ENCODE measurements around the gene TRNAU1AP.

TRNAU1AP gene

GRCh38 chr1:28578696-28579218, 25.9 kb downstream of the TRNAU1AP start:
- no peak overlapping the region for H4K8ac ChIP-seq (ENCODE audit: low read depth, low read length)
- no peak overlapping the region for H2BK15ac ChIP-seq (replicated peaks; ENCODE audit: low read depth)
- H2BK5ac ChIP-seq (ENCODE audit: low read length) = no peak overlapping the region
- no peak overlapping the region for H2BK120ac ChIP-seq (ENCODE audit: low read depth, low read length)
- peaks cover 24% of the 10 kb centered on the region for H3K79me2 ChIP-seq (ENCODE audit: control insufficient read depth, insufficient read depth, low read length)
- peaks cover 15% of the 10 kb centered on the region for H3K36me3 ChIP-seq (ENCODE audit: control insufficient read depth, insufficient read depth, low read length)
- no peak overlapping the region for H4K5ac ChIP-seq (ENCODE audit: low read length)
- no peak overlapping the region for H3K9ac ChIP-seq (ENCODE audit: low read length)
- no peak overlapping the region for H2AK5ac ChIP-seq (ENCODE audit: low read length)
- H3K4me1 ChIP-seq (ENCODE audit: control insufficient read depth, low read depth, low read length) = no peaks in the 10 kb centered on the region
- peaks cover 4% of the 10 kb centered on the region for H3K79me1 ChIP-seq (ENCODE audit: low read length)
- H3K4me3 ChIP-seq (ENCODE audit: low read length) = no peak overlapping the region
- H3K27me3 ChIP-seq (ENCODE audit: insufficient read depth, low read length, poor library complexity) = no peaks in the 10 kb centered on the region
- H3K27ac ChIP-seq (ENCODE audit: low read depth, low read length) = no peak overlapping the region
- no peak overlapping the region for H3K4me2 ChIP-seq (ENCODE audit: low read length)
- H3K23ac ChIP-seq (ENCODE audit: low read length) = no peak overlapping the region
- no peak overlapping the region for H3K18ac ChIP-seq (ENCODE audit: low read length)
- DNase-seq = no peak
- no peak overlapping the region for H3K4ac ChIP-seq (ENCODE audit: low read depth, low read length)
- no CpG with 5 or more reads among the region's 6 CpGs for WGBS (ENCODE audit: extremely low coverage, insufficient coverage, low lambda C conversion rate)
- H3K56ac ChIP-seq (ENCODE audit: low read length) = no peak overlapping the region

DNA sequence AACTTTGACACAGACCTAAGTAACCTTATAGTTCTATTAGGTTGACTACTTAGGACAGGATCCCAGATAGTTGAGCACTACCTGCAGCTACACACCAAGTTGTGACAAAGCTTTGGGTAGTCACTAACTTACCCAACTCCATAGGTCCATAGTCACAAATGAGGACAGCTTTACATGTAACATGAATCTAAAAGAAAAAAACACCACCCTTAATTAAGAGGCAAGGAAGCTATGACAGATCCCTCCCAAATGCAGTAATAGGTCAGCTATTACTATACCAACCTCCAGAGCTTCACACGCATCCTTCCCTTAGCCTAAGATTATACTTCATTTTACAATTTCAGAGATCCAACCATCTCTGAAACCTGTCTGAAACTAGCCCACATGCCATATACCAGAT, 26.5 kb downstream of the TRNAU1AP start:
- Histone ChIP-seq H3K79me2 (ENCODE audit: control insufficient read depth, insufficient read depth, low read length) (peaks cover 24% of the 10 kb centered on the region), H3K36me3 (ENCODE audit: control insufficient read depth, insufficient read depth, low read length) (peaks cover 15% of the 10 kb centered on the region), H3K4ac (ENCODE audit: low read depth, low read length) (no peak overlapping the region), H3K27me3 (ENCODE audit: insufficient read depth, low read length, poor library complexity) (no peaks in the 10 kb centered on the region), H3K9ac (ENCODE audit: low read length) (peak overlapping the region; percentile 99), H2BK5ac (ENCODE audit: low read length) (no peak overlapping the region), H3K27ac (ENCODE audit: low read depth, low read length) (no peak overlapping the region), H4K8ac (ENCODE audit: low read depth, low read length) (no peak overlapping the region), H2BK120ac (ENCODE audit: low read depth, low read length) (no peak overlapping the region), H3K79me1 (ENCODE audit: low read length) (peaks cover 4% of the 10 kb centered on the region), H3K56ac (ENCODE audit: low read length) (peak overlapping the region; percentile 59), H2BK15ac (replicated peaks; ENCODE audit: low read depth) (no peak overlapping the region), H3K23ac (ENCODE audit: low read length) (no peak overlapping the region), H2AK5ac (ENCODE audit: low read length) (no peak overlapping the region), H3K4me3 (ENCODE audit: low read length) (peak overlapping the region; percentile 37), H4K5ac (ENCODE audit: low read length) (no peak overlapping the region), H3K4me2 (ENCODE audit: low read length) (peak overlapping the region; percentile 65), H3K4me1 (ENCODE audit: control insufficient read depth, low read depth, low read length) (no peaks in the 10 kb centered on the region), H3K18ac (ENCODE audit: low read length) (no peak overlapping the region)
- no CpG with 5 or more reads among the region's 1 CpG for WGBS (ENCODE audit: extremely low coverage, insufficient coverage, low lambda C conversion rate)
- no peak for DNase-seq

DNA sequence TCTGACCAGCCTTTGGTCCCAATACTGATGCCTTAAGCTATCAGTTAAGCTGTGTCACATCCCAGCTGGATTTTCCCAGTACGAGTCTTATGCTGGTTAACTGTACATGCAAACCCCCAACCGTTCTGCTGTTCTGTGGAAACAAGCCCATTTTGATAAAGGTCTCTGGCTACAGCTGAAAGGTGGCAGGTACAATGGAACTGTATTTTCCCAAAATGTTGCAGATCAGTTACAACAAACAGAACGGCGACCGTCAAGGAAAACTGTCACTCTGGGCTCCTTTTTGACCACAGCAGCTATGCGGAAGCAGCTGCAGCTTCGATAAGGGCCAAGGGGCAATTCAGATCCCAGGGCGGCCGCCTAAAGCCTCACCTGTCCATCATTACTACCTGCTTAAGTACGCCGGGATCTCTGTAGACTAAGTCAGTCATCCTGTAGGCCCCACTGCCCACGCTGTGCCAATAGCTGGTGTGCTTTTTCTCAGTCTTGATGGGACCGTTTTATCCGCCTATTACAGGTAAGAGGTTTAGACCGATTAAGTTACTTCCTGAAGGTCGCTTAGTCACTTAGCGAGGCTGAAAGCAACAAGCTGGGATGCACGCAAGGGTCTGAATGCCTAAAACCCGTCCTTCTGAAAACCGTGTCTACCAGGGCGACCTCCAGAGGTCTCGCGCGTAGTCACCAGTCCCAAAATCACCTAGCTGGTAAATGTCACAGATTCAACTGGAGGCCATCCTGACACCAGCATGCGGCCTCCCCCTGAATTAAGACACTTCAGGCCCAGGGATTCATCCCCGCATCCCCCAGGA, 28.0 kb downstream of the TRNAU1AP start:
- DNase-seq = peak; percentile 75
- Histone ChIP-seq H3K79me2 (ENCODE audit: control insufficient read depth, insufficient read depth, low read length) (peaks cover 24% of the 10 kb centered on the region), H3K56ac (ENCODE audit: low read length) (peak overlapping the region; percentile 95), H2BK15ac (replicated peaks; ENCODE audit: low read depth) (no peak overlapping the region), H2BK5ac (ENCODE audit: low read length) (peak overlapping the region; percentile 51), H4K5ac (ENCODE audit: low read length) (no peak overlapping the region), H2BK120ac (ENCODE audit: low read depth, low read length) (no peak overlapping the region), H3K79me1 (ENCODE audit: low read length) (peaks cover 4% of the 10 kb centered on the region), H3K23ac (ENCODE audit: low read length) (peak overlapping the region; percentile 20), H3K4ac (ENCODE audit: low read depth, low read length) (no peak overlapping the region), H3K27me3 (ENCODE audit: insufficient read depth, low read length, poor library complexity) (no peaks in the 10 kb centered on the region), H3K36me3 (ENCODE audit: control insufficient read depth, insufficient read depth, low read length) (peaks cover 15% of the 10 kb centered on the region), H3K4me2 (ENCODE audit: low read length) (peak overlapping the region; percentile 98), H3K4me1 (ENCODE audit: control insufficient read depth, low read depth, low read length) (no peaks in the 10 kb centered on the region), H3K27ac (ENCODE audit: low read depth, low read length) (peak overlapping the region; percentile 22), H4K8ac (ENCODE audit: low read depth, low read length) (no peak overlapping the region), H3K18ac (ENCODE audit: low read length) (peak overlapping the region; percentile 40), H3K9ac (ENCODE audit: low read length) (peak overlapping the region; percentile 99), H3K4me3 (ENCODE audit: low read length) (peak overlapping the region; percentile 97), H2AK5ac (ENCODE audit: low read length) (no peak overlapping the region)
- no CpG with 5 or more reads among the region's 26 CpGs for WGBS (ENCODE audit: extremely low coverage, insufficient coverage, low lambda C conversion rate)

DNA sequence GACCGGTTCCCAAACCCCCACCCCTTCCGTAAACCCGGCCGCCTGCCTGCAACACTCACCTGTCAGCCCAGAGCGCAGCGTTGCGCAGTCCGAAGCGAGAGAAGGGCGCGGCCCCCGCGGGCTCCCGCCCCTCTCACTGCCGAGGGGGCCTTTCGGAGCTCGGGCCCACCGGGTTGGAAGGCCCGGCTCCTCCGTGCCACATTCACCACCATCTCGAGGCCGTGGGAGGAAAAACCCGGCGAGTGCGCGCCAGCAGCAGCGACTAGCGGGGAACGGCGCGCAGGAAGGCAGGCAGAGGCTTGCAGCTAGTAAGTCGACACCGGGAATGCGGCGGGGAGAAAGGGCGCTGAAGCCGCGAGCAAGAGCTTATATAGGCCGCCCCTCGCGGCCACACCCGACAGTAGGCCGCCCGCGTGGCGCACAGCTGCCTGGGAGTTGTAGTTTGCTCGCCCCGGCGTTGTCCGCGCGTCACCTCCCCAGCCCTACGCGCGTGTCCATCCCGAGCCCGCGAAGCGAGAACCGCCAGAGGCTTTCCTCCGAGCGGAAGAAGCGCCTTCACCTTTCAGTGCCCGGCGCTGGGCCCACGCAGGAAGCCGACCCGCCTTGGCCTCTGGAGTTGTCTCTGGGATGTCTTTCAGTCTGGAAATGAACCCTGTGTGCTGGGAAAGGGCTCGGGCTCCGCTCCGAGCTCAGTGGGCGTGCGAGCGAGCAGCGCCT, 28.8 kb downstream of the TRNAU1AP start:
- WGBS (ENCODE audit: extremely low coverage, insufficient coverage, low lambda C conversion rate) = no CpG with 5 or more reads among the region's 75 CpGs
- Histone ChIP-seq H3K4me1 (ENCODE audit: control insufficient read depth, low read depth, low read length) (no peaks in the 10 kb centered on the region), H3K36me3 (ENCODE audit: control insufficient read depth, insufficient read depth, low read length) (peaks cover 15% of the 10 kb centered on the region), H3K18ac (ENCODE audit: low read length) (peak overlapping the region; percentile 40), H3K27me3 (ENCODE audit: insufficient read depth, low read length, poor library complexity) (no peaks in the 10 kb centered on the region), H2AK5ac (ENCODE audit: low read length) (no peak overlapping the region), H4K5ac (ENCODE audit: low read length) (no peak overlapping the region), H3K23ac (ENCODE audit: low read length) (peak overlapping the region; percentile 20), H3K4ac (ENCODE audit: low read depth, low read length) (no peak overlapping the region), H3K4me3 (ENCODE audit: low read length) (peak overlapping the region; percentile 97), H3K79me1 (ENCODE audit: low read length) (peaks cover 4% of the 10 kb centered on the region), H2BK120ac (ENCODE audit: low read depth, low read length) (no peak overlapping the region), H3K56ac (ENCODE audit: low read length) (peak overlapping the region; percentile 95), H3K27ac (ENCODE audit: low read depth, low read length) (peak overlapping the region; percentile 18), H3K79me2 (ENCODE audit: control insufficient read depth, insufficient read depth, low read length) (peaks cover 24% of the 10 kb centered on the region), H2BK15ac (replicated peaks; ENCODE audit: low read depth) (no peak overlapping the region), H3K9ac (ENCODE audit: low read length) (peak overlapping the region; percentile 99), H4K8ac (ENCODE audit: low read depth, low read length) (no peak overlapping the region), H3K4me2 (ENCODE audit: low read length) (peak overlapping the region; percentile 98), H2BK5ac (ENCODE audit: low read length) (peak overlapping the region; percentile 51)
- DNase-seq = peak; percentile 96

- no peaks in the 10 kb centered on the region for H3K4me1 ChIP-seq (ENCODE audit: control insufficient read depth, low read depth, low read length)
- no peak overlapping the region for H3K27ac ChIP-seq (ENCODE audit: low read depth, low read length)
- no peak for DNase-seq
These were observed 29.3 kb downstream of the TRNAU1AP start for GRCh38 chr1:28582248-28582615.

More at GRCh38 chr1:28582248-28582615, 29.3 kb downstream of the TRNAU1AP start:
- H3K79me2 ChIP-seq (ENCODE audit: control insufficient read depth, insufficient read depth, low read length) = peaks cover 24% of the 10 kb centered on the region
- H3K4me3 ChIP-seq (ENCODE audit: low read length) = peak overlapping the region; percentile 6
- H3K36me3 ChIP-seq (ENCODE audit: control insufficient read depth, insufficient read depth, low read length) = peaks cover 15% of the 10 kb centered on the region
- H4K5ac ChIP-seq (ENCODE audit: low read length) = no peak overlapping the region
- H3K27me3 ChIP-seq (ENCODE audit: insufficient read depth, low read length, poor library complexity) = no peaks in the 10 kb centered on the region
- H3K4me2 ChIP-seq (ENCODE audit: low read length) = peak overlapping the region; percentile 40
- H2BK15ac ChIP-seq (replicated peaks; ENCODE audit: low read depth) = no peak overlapping the region
- peak overlapping the region; percentile 83 for H3K56ac ChIP-seq (ENCODE audit: low read length)
- H3K79me1 ChIP-seq (ENCODE audit: low read length) = peaks cover 4% of the 10 kb centered on the region
- no peak overlapping the region for H3K23ac ChIP-seq (ENCODE audit: low read length)
- H2BK5ac ChIP-seq (ENCODE audit: low read length) = no peak overlapping the region
- no peak overlapping the region for H2AK5ac ChIP-seq (ENCODE audit: low read length)
- WGBS (ENCODE audit: extremely low coverage, insufficient coverage, low lambda C conversion rate) = no CpG with 5 or more reads among the region's 10 CpGs
- H3K4ac ChIP-seq (ENCODE audit: low read depth, low read length) = no peak overlapping the region
- H2BK120ac ChIP-seq (ENCODE audit: low read depth, low read length) = no peak overlapping the region
- no peak overlapping the region for H4K8ac ChIP-seq (ENCODE audit: low read depth, low read length)
- peak overlapping the region; percentile 58 for H3K9ac ChIP-seq (ENCODE audit: low read length)
- no peak overlapping the region for H3K18ac ChIP-seq (ENCODE audit: low read length)

Measured in mesendoderm (in vitro differentiated cells).